GM18519 (cell line): ENCODE data around the gene SEPTIN12.

ENCODE experiments used
- ATAC-seq: cut with Tn5 transposase; IDR thresholded peaks from one replicate; pipeline ENCODE4 v1.9.1; 2021; ENCODE audit warnings: mild to moderate bottlenecking, moderate library complexity; ENCODE audit not compliant: unreplicated experiment, low FRiP score

The SEPTIN12 gene

GRCh38 chr16:4787627-4788482, at the start of gene SEPTIN12:
SEPTIN12 (minus strand) TSS chr16:4788345; CDS start chr16:4787645, 700 bp downstream.
- ATAC-seq = no peak

DNA sequence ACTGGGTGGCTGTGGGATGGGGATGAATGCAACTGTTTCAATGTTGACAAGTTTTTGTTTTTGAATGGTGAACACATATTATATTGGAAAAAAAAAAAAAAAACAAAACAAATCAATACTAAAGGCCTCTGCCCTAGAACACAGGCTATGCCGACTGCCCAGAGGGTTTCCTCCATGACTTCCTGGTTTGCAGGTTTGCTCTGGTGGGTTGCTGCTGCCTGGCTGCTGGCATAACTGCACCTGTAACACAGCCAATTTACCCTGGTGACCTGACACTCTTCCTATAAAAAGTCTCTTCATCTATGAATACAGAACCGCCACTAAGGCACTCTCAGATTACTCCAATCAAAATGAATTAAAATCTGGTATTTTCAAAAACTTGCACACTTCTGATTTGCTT, 48.6 kb upstream of the SEPTIN12 start:
- no peak for ATAC-seq

- no peak for ATAC-seq
These were observed 45.4 kb upstream of the SEPTIN12 start for GRCh38 chr16:4833584-4833983.

- ATAC-seq = no peak
These were observed 44.7 kb upstream of the SEPTIN12 start for GRCh38 chr16:4832698-4833343.

GRCh38 chr16:4831616-4832015, 43.5 kb upstream of the SEPTIN12 start:
- ATAC-seq = no peak

- no peak for ATAC-seq
These were observed 42.3 kb upstream of the SEPTIN12 start for GRCh38 chr16:4830408-4830807.

DNA sequence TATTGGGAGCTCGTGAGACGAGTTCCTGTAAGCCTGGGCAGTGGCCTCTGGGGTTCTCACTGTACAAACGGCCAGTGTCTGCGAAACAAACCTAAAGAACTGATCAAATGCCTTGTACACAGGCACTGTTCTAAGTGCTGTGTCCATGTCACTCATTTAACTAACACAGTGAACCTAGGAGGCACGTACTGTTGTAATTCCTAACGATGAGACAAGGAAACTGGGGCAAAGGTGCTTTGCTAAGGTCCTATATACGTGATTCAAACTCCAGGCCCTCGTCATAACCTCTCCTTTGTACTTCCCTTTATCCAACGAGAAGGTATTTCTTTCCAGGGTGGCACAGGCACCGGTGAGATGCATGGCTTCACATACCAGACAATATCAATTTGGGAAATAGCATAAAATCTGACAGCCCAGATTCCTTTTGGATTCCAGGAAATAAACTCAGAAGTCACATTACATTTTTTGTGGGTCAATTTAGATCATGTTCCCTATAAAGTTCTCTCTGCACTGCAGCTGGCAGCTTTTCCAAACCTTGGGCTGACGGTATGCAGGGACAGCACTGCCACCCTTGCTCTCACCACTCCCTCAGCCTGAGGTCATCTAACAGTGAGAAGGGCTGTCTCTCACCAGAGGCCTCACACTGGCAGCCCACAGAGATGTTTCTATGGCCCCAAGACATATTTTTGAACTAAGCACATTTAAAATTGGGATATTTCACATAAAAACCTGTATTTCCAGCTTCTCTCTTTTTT, 40.6 kb upstream of the SEPTIN12 start:
- no peak for ATAC-seq

- no peak for ATAC-seq
These were observed 38.8 kb upstream of the SEPTIN12 start for GRCh38 chr16:4826980-4827379.

DNA sequence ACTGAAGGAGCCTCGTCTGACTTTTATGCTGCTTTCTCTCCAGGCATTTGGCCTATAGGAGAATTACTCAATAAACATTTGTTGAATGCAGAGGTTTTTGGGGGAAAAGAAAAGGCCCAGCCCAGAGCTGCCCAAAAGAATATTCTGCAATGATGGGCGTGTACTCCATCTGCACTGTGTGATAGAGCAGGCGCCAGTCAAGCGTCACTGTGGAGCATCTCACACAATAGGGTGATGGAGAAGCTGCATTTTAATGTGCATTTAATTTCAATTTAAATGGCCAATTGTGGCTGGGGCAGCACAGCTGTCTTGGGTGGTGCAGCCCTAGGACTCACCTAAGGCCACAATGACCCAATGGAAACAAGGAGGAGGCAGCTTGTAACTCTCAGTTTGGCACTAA, 38.4 kb upstream of the SEPTIN12 start:
- ATAC-seq = no peak

DNA sequence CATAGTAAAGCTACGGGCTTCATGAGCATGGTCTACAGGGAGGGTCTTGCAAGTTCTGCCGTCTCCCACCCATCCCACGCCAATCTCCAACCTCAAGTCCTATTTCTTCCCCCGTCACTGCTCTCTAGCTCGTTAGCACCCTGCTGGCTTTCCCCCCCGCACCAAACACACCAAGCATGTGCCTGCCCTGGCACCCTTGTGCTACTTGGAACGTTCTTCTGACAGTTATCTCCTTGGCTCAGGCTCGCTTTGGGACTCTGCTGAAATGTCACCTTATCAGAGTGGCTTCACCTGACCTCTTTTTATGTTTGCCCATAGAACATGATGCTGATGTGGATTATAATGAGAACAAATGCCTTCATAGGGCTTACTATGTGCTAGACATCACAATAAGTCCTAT, 37.1 kb upstream of the SEPTIN12 start:
- no peak for ATAC-seq

DNA sequence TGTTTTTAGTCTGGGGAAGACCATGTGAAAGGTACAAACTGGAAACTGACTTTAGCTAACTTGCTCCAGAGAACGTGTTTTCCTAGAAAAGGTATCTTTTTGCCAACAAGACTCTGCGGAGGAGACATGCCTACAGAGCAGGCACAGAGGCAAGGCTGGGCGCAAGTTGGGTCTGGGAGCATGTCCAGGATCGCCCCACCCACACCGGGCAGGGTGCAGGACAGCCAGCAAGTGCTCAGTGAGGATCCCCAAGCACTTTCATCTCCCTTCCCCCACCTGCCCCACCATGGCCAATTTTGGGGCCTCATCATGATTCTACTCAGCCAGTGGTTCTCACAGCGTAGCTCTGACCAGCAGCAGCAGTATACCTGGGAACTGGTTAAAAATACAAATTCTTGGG, 32.5 kb upstream of the SEPTIN12 start:
- no peak for ATAC-seq

- no peak for ATAC-seq
These were observed 26.5 kb upstream of the SEPTIN12 start for GRCh38 chr16:4814542-4815173.

GRCh38 chr16:4814046-4814445, 25.9 kb upstream of the SEPTIN12 start:
- ATAC-seq = no peak

GRCh38 chr16:4813251-4814003, 25.3 kb upstream of the SEPTIN12 start:
- no peak for ATAC-seq

- ATAC-seq = no peak
These were observed 23.6 kb upstream of the SEPTIN12 start for GRCh38 chr16:4811773-4812172.

GRCh38 chr16:4811242-4811641, 23.1 kb upstream of the SEPTIN12 start:
- ATAC-seq = no peak

- no peak for ATAC-seq
These were observed 18.1 kb upstream of the SEPTIN12 start for GRCh38 chr16:4806280-4806679.

DNA sequence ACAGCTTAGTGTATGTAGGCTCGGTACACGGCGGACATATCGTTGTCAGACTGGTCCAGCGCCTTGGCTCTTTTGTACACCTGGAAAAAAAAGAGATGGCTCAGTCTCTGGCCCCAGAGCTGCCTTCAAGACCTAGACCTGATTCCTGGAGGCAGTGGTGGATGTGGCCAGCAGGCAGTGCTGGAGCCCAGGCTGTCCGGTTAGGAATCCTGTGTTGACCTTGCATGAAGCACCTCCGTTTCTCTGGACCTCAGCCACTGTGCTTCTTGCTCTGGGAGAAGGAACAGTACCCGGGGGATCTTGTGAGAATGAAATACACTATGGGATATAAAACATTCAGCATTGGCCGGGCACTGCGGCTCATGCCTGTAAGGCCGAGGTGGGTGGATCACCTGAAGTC, 17.1 kb upstream of the SEPTIN12 start:
- ATAC-seq = no peak

GRCh38 chr16:4803898-4804762, 16.0 kb upstream of the SEPTIN12 start:
- no peak for ATAC-seq
